ENCODE data around the gene NUP188.

DNA sequence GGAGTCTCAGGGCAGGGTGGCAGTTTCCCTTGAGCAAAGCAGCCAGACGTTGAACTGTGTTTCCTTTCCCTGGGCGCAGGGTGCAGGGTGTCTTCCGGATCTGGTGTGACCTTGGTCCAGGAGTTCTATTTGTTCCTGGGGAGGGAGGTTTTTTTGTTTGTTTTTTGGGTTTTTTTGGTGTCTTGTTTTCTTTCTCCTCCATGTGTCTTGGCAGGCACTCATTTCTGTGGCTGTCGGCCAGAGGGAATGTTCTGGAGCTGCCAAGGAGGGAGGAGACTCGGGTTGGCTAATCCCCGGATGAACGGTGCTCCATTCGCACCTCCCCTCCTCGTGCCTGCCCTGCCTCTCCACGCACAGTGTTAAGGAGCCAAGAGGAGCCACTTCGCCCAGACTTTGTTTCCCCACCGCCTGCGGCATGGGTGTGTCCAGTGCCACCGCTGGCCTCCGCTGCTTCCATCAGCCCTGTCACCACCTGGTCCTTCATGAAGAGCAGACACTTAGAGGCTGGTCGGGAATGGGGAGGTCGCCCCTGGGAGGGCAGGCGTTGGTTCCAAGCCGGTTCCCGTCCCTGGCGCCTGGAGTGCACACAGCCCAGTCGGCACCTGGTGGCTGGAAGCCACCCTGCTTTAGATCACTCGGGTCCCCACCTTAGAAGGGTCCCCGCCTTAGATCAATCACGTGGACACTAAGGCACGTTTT is 30.2 kb upstream of the NUP188 start:
- TF ChIP-seq, protein P1, sequence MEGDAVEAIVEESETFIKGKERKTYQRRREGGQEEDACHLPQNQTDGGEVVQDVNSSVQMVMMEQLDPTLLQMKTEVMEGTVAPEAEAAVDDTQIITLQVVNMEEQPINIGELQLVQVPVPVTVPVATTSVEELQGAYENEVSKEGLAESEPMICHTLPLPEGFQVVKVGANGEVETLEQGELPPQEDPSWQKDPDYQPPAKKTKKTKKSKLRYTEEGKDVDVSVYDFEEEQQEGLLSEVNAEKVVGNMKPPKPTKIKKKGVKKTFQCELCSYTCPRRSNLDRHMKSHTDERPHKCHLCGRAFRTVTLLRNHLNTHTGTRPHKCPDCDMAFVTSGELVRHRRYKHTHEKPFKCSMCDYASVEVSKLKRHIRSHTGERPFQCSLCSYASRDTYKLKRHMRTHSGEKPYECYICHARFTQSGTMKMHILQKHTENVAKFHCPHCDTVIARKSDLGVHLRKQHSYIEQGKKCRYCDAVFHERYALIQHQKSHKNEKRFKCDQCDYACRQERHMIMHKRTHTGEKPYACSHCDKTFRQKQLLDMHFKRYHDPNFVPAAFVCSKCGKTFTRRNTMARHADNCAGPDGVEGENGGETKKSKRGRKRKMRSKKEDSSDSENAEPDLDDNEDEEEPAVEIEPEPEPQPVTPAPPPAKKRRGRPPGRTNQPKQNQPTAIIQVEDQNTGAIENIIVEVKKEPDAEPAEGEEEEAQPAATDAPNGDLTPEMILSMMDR (IDR thresholded peaks at IDR 0.05) = no peak
- no peak for TF ChIP-seq EZH2 (IDR thresholded peaks at IDR 0.05; ENCODE audit: borderline replicate concordance, insufficient read depth, low read depth, low read length, poor library complexity, severe bottlenecking)

Measured in B cell (primary cell).